SK-N-SH treated with all-trans-retinoic acid at 6 μM for 48 hours (cell line): ENCODE results near the gene RFX7.

Experiments
- ARNTL ChIP-seq: fragments of 450-650 bp; formaldehyde crosslinking; IDR thresholded peaks from 2 replicates; pipeline ENCODE4 v1.5.0; 2020; ENCODE audit warnings: low read depth, mild to moderate bottlenecking, moderate library complexity, borderline replicate concordance
- ISL1 ChIP-seq: fragments of 250-450 bp; sonication (Bioruptor Pico); IDR thresholded peaks from 2 replicates; pipeline ENCODE4 v2.1.2; 2022; ENCODE audit warnings: mild to moderate bottlenecking, moderate library complexity
- RARB ChIP-seq: fragments of 250-450 bp; sonication (Bioruptor Pico); IDR thresholded peaks from 2 replicates; pipeline ENCODE4 v1.8.0; 2021; ENCODE audit warnings: mild to moderate bottlenecking, moderate library complexity
- TOX ChIP-seq: fragments of 250-450 bp; sonication (Bioruptor Pico); IDR thresholded peaks from 2 replicates; pipeline ENCODE4 v1.8.0; 2021; ENCODE audit warnings: mild to moderate bottlenecking, moderate library complexity, borderline replicate concordance
- ZC3H10 ChIP-seq: fragments of 250-450 bp; sonication (Bioruptor Pico); IDR thresholded peaks from 2 replicates; pipeline ENCODE4 v1.5.1; 2021; ENCODE audit warnings: mild to moderate bottlenecking, moderate library complexity
- ZFP3 ChIP-seq: fragments of 250-450 bp; sonication (Bioruptor Pico); IDR thresholded peaks from 2 replicates; pipeline ENCODE4 v1.5.0; 2020; ENCODE audit warnings: mild to moderate bottlenecking, moderate library complexity
- ZFP30 ChIP-seq: fragments of 450-650 bp; formaldehyde crosslinking; IDR thresholded peaks from 2 replicates; pipeline ENCODE4 v1.5.0; 2022; ENCODE audit warnings: mild to moderate bottlenecking, moderate library complexity
- ZNF8 ChIP-seq: fragments of 450-650 bp; formaldehyde crosslinking; IDR thresholded peaks from 2 replicates; pipeline ENCODE4 v1.5.0; 2020; ENCODE audit warnings: mild to moderate bottlenecking, moderate library complexity
- TF ChIP-seq, protein P1 (sequence below): fragments of 250-450 bp; sonication (Bioruptor Pico); IDR thresholded peaks from 2 replicates; pipeline ENCODE4 v1.8.0; 2021; ENCODE audit warnings: low read depth, mild to moderate bottlenecking, moderate library complexity, borderline replicate concordance
- TF ChIP-seq, protein P2 (sequence below): fragments of 250-450 bp; sonication (Bioruptor Pico); IDR thresholded peaks from 2 replicates; pipeline ENCODE4 v1.8.0; 2020; ENCODE audit warnings: mild to moderate bottlenecking, moderate library complexity, borderline replicate concordance

DNA sequence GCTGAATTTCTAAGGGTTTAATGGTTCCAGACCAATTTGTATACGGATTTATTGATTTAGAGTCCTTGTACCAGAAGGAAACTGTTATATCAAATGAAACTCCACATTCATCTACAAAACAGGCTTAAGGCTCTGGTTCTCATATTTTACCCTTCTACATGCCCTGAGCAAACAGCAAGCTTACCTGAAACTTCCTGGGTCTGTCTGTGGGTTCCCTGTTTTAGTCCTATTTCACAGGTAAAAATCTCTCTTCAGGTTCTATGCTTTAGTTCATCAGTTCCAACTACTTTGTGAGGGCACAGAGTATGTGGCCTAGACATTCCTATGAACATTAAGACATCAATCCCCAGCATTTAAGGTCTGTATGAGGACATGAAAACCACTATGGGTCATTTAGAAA lies 57.7 kb downstream of the RFX7 start:
- no peak for TF ChIP-seq ZFP3 (CRISPR knock-in tag)
- TF ChIP-seq ZNF8 (CRISPR knock-in tag): no peak
- TF ChIP-seq, protein P1, sequence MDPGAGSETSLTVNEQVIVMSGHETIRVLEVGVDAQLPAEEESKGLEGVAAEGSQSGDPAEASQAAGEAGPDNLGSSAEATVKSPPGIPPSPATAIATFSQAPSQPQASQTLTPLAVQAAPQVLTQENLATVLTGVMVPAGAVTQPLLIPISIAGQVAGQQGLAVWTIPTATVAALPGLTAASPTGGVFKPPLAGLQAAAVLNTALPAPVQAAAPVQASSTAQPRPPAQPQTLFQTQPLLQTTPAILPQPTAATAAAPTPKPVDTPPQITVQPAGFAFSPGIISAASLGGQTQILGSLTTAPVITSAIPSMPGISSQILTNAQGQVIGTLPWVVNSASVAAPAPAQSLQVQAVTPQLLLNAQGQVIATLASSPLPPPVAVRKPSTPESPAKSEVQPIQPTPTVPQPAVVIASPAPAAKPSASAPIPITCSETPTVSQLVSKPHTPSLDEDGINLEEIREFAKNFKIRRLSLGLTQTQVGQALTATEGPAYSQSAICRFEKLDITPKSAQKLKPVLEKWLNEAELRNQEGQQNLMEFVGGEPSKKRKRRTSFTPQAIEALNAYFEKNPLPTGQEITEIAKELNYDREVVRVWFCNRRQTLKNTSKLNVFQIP (CRISPR knock-in tag): no peak
- TF ChIP-seq ZFP30 (CRISPR knock-in tag): no peak
- TF ChIP-seq TOX (CRISPR knock-in tag): no peak
- no peak for TF ChIP-seq ZC3H10 (CRISPR knock-in tag)
- TF ChIP-seq RARB: no peak
- TF ChIP-seq ISL1 (CRISPR knock-in tag): no peak
- no peak for TF ChIP-seq ARNTL (CRISPR knock-in tag)
- TF ChIP-seq, protein P2, sequence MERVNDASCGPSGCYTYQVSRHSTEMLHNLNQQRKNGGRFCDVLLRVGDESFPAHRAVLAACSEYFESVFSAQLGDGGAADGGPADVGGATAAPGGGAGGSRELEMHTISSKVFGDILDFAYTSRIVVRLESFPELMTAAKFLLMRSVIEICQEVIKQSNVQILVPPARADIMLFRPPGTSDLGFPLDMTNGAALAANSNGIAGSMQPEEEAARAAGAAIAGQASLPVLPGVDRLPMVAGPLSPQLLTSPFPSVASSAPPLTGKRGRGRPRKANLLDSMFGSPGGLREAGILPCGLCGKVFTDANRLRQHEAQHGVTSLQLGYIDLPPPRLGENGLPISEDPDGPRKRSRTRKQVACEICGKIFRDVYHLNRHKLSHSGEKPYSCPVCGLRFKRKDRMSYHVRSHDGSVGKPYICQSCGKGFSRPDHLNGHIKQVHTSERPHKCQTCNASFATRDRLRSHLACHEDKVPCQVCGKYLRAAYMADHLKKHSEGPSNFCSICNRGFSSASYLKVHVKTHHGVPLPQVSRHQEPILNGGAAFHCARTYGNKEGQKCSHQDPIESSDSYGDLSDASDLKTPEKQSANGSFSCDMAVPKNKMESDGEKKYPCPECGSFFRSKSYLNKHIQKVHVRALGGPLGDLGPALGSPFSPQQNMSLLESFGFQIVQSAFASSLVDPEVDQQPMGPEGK (CRISPR knock-in tag): no peak
